ENCODE results near the gene TDP2.
"Not testable (repeated sequence)": the region's sequence is repeated elsewhere in the genome, so short reads cannot be mapped to it uniquely, and the experiment has no call there.

TDP2 gene

DNA sequence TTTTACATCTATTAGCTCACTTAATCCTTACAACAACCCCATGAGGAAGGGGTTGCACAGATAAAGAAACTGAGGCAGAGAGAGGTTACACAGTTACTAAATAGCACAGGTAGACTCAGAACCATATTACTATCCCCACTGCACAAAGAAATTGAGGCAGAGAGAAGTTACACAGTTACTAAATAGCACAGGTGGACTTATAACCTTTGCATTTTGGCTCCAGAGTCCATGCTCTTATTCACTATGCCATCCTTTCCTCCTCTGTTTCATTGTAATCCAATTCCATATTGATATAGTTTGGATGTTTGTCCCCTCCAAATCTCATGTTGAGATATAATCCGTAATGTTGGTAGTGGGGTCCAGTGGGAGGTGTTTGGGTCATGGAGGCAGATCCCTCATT is 3.5 kb downstream of the TDP2 start:
- Histone ChIP-seq H3K36me3 (ENCODE audit: insufficient read depth, low read length) (peaks cover 52% of the 10 kb centered on the region), H3K27ac (ENCODE audit: low read depth, low read length) (no peak overlapping the region), H3K9me3 (ENCODE audit: insufficient read depth, low read depth, low read length) (no peaks in the 10 kb centered on the region), H3K9ac (ENCODE audit: low read depth, low read length) (no peak overlapping the region), H3K4me1 (ENCODE audit: insufficient read depth, low read length) (peaks cover 23% of the 10 kb centered on the region), H3K27me3 (ENCODE audit: insufficient read depth, low read length) (no peaks in the 10 kb centered on the region), H3K4me3 (ENCODE audit: low read length) (no peak overlapping the region)
- 94% methylated on average over 1 of the region's 1 CpG for WGBS

DNA sequence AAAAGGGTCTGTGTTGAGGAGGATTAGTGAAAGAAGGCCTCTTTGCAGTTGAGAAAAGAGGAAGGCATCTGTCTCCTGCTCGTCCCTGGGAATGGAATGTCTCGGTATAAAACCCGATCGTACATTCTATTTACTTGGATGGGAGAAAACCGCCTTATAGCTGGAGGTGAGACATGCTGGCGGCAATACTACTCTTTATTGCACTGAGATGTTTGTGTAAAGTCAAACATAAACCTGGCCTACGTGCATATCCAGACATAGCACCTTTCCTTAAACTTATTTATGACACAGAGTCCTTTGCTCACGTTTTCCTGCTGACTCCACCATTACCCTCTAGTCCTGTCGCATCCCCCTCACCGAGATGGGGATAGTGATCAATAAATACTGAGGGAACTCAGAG is 4.5 kb downstream of the TDP2 start:
- no peak overlapping the region for H3K4me3 ChIP-seq (ENCODE audit: low read length)
- 95% methylated on average over 10 of the region's 10 CpGs for WGBS
- H3K27ac ChIP-seq (ENCODE audit: low read depth, low read length) = no peak overlapping the region
- peaks cover 23% of the 10 kb centered on the region for H3K4me1 ChIP-seq (ENCODE audit: insufficient read depth, low read length)
- no peak overlapping the region for H3K9ac ChIP-seq (ENCODE audit: low read depth, low read length)
- no peaks in the 10 kb centered on the region for H3K9me3 ChIP-seq (ENCODE audit: insufficient read depth, low read depth, low read length)
- no peaks in the 10 kb centered on the region for H3K27me3 ChIP-seq (ENCODE audit: insufficient read depth, low read length)
- peaks cover 61% of the 10 kb centered on the region for H3K36me3 ChIP-seq (ENCODE audit: insufficient read depth, low read length)

DNA sequence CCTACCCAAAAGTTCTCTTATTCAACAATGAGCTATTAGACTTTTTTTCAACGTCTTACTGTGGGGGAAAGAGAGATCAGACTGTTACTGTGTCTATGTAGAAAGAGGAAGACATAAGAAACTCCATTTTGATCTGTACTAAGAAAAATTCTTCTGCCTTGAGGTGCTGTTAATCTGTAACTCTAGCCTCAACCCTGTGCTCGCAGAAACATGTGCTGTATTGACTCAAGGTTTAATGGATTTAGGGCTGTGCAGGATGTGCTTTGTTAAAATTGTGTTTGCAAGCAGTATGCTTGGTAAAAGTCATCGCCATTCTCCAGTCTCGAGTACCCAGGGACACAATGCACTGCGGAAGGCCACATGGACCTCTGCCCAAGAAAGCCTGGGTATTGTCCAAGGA is 4.9 kb downstream of the TDP2 start:
- H3K36me3 ChIP-seq (ENCODE audit: insufficient read depth, low read length) = peaks cover 66% of the 10 kb centered on the region
- not testable (repeated sequence) for H3K9ac ChIP-seq (ENCODE audit: low read depth, low read length); H3K27ac ChIP-seq (ENCODE audit: low read depth, low read length); H3K9me3 ChIP-seq (ENCODE audit: insufficient read depth, low read depth, low read length); H3K4me3 ChIP-seq (ENCODE audit: low read length); H3K27me3 ChIP-seq (ENCODE audit: insufficient read depth, low read length)
- 92% methylated on average over 5 of the region's 5 CpGs for WGBS
- H3K4me1 ChIP-seq (ENCODE audit: insufficient read depth, low read length) = peaks cover 23% of the 10 kb centered on the region

DNA sequence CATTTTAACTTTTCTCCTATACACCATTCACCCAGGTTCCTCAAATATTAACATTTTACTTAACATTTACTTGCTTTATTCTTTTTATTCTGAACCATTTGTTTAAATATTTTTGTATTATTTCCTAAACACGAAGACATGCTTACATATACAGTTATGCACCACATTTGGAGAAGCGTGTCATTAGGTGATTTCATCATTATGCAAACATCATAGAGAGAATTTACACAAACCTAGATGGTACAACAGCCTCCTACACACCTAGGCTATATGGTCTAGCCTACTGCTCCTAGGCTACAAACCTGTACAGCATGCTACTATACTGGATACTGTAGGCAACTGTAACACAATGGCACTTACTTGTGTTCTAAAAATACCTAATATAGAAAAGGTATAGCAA is 6.6 kb downstream of the TDP2 start:
- H3K9ac ChIP-seq (ENCODE audit: low read depth, low read length) = no peak overlapping the region
- H3K27ac ChIP-seq (ENCODE audit: low read depth, low read length) = no peak overlapping the region
- peaks cover 80% of the 10 kb centered on the region for H3K36me3 ChIP-seq (ENCODE audit: insufficient read depth, low read length)
- WGBS = 96% methylated on average over 2 of the region's 2 CpGs
- H3K4me3 ChIP-seq (ENCODE audit: low read length) = no peak overlapping the region
- no peaks in the 10 kb centered on the region for H3K9me3 ChIP-seq (ENCODE audit: insufficient read depth, low read depth, low read length)
- peaks cover 19% of the 10 kb centered on the region for H3K4me1 ChIP-seq (ENCODE audit: insufficient read depth, low read length)
- no peaks in the 10 kb centered on the region for H3K27me3 ChIP-seq (ENCODE audit: insufficient read depth, low read length)

DNA sequence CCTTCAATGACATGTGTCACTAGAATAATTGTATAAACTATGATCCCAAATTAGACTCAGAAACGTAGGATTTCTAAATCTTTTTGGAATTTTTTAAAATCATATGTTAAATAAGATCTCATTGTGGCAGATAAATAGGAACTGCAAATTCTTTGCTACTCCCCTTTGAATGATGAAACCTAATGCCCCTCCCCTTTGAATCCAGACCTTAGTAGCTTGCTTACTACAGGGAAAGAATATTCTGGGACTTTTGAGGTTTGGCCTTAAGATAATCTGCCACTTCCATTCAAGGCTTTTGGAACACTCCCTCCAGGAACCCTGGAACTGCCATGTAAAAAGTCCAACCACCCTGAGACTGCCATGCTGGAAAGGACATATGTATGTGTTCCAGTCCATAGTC is 7.1 kb downstream of the TDP2 start:
- Histone ChIP-seq H3K27me3 (ENCODE audit: insufficient read depth, low read length) (no peaks in the 10 kb centered on the region), H3K4me1 (ENCODE audit: insufficient read depth, low read length) (peaks cover 17% of the 10 kb centered on the region), H3K9me3 (ENCODE audit: insufficient read depth, low read depth, low read length) (no peaks in the 10 kb centered on the region), H3K36me3 (ENCODE audit: insufficient read depth, low read length) (peaks cover 77% of the 10 kb centered on the region), H3K9ac (ENCODE audit: low read depth, low read length) (no peak overlapping the region), H3K27ac (ENCODE audit: low read depth, low read length) (peak overlapping the region; percentile 58), H3K4me3 (ENCODE audit: low read length) (no peak overlapping the region)
- no CpG with 5 or more reads among the region's 1 CpG for WGBS

DNA sequence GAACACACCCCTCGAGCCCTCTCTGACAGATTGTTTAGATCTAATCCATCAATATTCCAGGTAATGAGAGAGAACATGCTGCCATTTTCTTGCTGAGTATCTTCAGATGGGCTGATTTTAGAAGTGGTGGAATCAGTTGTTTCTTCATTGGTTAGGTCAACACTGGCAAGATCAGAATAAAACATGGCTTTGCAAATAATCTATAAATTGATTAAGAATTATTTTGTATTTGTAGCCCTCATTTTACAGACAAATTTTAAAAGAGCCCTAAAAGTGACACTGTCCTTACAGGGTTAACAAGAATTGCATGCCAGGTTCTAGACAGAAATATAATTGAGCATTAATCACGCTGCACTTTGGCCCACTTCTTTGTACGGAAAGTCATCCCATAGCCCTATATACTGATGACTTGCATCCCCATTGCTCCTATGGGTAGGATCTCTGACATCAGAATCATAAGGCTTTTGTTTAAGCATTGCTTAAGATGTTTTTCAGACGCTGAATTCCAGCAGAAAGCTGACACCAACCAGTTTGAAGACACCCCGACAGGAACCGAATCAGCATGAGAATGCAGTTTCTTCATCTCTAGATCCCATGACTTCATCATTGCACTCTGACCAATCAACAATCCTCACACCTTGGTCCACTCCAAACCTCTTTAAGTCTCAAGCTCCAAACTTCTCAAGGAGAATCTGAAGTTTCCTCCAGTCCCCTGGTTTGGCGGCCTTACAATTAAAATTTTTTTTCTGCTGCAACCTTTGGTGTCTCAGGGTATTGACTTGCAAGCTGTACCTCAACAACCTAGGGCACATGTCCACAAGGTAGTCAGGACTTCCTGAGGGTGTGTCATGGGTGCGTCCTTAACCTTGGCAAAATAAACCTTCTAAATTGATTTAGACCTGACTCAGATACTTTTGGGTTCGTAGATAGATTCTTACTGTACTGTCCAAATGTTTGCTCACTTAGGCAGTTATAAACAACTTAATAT is 7.8 kb downstream of the TDP2 start:
- H3K4me1 ChIP-seq (ENCODE audit: insufficient read depth, low read length) = peaks cover 16% of the 10 kb centered on the region
- 69% methylated on average over 8 of the region's 9 CpGs for WGBS
- no peaks in the 10 kb centered on the region for H3K9me3 ChIP-seq (ENCODE audit: insufficient read depth, low read depth, low read length)
- no peak overlapping the region for H3K4me3 ChIP-seq (ENCODE audit: low read length)
- H3K27me3 ChIP-seq (ENCODE audit: insufficient read depth, low read length) = no peaks in the 10 kb centered on the region
- no peak overlapping the region for H3K9ac ChIP-seq (ENCODE audit: low read depth, low read length)
- H3K27ac ChIP-seq (ENCODE audit: low read depth, low read length) = peak overlapping the region; percentile 58
- peaks cover 78% of the 10 kb centered on the region for H3K36me3 ChIP-seq (ENCODE audit: insufficient read depth, low read length)

DNA sequence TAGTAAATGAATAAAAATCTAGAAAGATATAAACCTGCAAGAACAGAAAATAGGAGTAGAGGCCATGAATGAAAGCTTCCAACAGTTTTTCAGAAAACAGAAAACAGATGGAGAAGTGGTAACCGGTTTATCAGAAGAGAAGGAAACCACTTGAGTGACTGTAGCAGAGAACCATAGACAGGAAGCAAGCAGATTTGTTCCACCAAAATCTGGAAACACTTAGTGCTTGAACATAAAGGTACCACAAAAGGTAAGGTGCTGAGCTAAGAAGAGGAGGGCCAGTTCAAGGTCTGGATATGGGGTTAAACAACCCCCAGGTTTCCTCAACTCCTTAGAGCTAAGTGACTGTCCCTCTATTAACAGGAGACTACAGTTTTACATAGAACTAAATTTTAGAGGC is 11.5 kb downstream of the TDP2 start:
- no peak overlapping the region for H3K27ac ChIP-seq (ENCODE audit: low read depth, low read length)
- 92% methylated on average over 1 of the region's 1 CpG for WGBS
- H3K36me3 ChIP-seq (ENCODE audit: insufficient read depth, low read length) = peaks cover 81% of the 10 kb centered on the region
- no peak overlapping the region for H3K9ac ChIP-seq (ENCODE audit: low read depth, low read length)
- no peaks in the 10 kb centered on the region for H3K27me3 ChIP-seq (ENCODE audit: insufficient read depth, low read length)
- no peaks in the 10 kb centered on the region for H3K9me3 ChIP-seq (ENCODE audit: insufficient read depth, low read depth, low read length)
- H3K4me1 ChIP-seq (ENCODE audit: insufficient read depth, low read length) = peaks cover 16% of the 10 kb centered on the region
- no peak overlapping the region for H3K4me3 ChIP-seq (ENCODE audit: low read length)

DNA sequence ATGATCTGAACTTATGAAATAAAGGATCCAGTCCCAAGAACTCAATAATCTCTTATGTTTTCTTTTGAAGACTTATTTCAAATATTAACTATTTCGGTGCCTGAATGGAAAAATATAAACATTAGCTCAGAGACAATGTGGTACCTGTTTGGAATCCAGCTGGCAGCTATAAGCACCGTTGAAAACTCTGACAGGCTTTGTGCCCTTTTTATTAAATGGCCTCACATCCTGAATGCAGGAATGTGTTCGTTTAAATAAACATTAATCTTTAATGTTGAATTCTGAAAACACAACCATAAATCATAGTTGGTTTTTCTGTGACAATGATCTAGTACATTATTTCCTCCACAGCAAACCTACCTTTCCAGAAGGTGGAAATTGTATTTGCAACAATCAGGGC is 16.3 kb downstream of the TDP2 start:
- Histone ChIP-seq H3K36me3 (ENCODE audit: insufficient read depth, low read length) (peaks cover 56% of the 10 kb centered on the region), H3K4me3 (ENCODE audit: low read length) (no peak overlapping the region), H3K27me3 (ENCODE audit: insufficient read depth, low read length) (peaks cover 3% of the 10 kb centered on the region; the same call in 1 of the 2 replicates), H3K4me1 (ENCODE audit: insufficient read depth, low read length) (peaks cover 5% of the 10 kb centered on the region; the same call in 1 of the 2 replicates), H3K9me3 (ENCODE audit: insufficient read depth, low read depth, low read length) (no peaks in the 10 kb centered on the region), H3K9ac (ENCODE audit: low read depth, low read length) (no peak overlapping the region), H3K27ac (ENCODE audit: low read depth, low read length) (no peak overlapping the region)
- WGBS = 99% methylated on average over 2 of the region's 3 CpGs

DNA sequence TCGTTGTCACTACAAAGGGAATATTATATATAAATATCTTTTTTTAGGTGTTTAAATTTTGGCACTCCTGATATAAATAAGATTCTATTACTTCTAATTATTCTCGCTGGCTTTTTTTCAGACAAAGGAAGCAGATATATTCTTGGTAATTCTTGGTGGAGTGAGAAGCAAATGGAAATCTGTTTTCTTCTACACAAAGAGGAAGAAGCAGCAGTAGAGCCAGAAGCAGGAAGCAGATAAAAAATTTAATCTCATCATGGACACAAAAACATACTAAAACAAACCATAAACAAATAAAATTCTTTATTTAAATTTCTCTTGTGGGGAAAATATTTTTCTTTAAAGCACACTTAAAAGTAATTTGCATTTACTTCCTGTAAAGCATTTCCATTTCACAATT is 17.0 kb downstream of the TDP2 start:
- no peak overlapping the region for H3K4me3 ChIP-seq (ENCODE audit: low read length)
- peaks cover 52% of the 10 kb centered on the region for H3K36me3 ChIP-seq (ENCODE audit: insufficient read depth, low read length)
- no CpG with 5 or more reads among the region's 2 CpGs for WGBS
- H3K9ac ChIP-seq (ENCODE audit: low read depth, low read length) = no peak overlapping the region
- peaks cover 11% of the 10 kb centered on the region; the same call in 1 of the 2 replicates for H3K4me1 ChIP-seq (ENCODE audit: insufficient read depth, low read length)
- H3K27ac ChIP-seq (ENCODE audit: low read depth, low read length) = no peak overlapping the region
- H3K27me3 ChIP-seq (ENCODE audit: insufficient read depth, low read length) = peaks cover 10% of the 10 kb centered on the region; the same call in 1 of the 2 replicates
- no peaks in the 10 kb centered on the region for H3K9me3 ChIP-seq (ENCODE audit: insufficient read depth, low read depth, low read length)

DNA sequence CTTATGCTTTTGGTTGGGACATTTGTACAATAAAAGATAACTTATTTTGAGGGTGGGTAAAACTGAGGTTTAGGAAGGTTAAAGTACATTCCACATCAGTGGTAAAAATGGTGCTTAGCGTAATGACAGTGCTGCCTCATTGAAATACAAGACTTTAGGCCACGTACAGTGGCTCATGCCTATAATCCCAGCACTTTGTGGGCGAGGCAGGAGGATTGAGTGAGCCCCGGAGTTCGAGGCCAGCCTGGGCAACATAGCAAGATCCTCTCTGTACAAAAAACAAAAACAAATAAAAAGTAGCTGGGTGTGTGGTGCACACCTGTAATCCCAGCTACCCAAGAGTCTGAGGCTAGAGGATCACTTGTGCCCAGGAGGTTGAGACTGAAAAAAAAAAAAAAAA is 18.4 kb downstream of the TDP2 start:
- 93% methylated on average over 5 of the region's 5 CpGs for WGBS
- no peak overlapping the region for H3K9ac ChIP-seq (ENCODE audit: low read depth, low read length)
- peaks cover 20% of the 10 kb centered on the region for H3K27me3 ChIP-seq (ENCODE audit: insufficient read depth, low read length)
- H3K4me3 ChIP-seq (ENCODE audit: low read length) = no peak overlapping the region
- peaks cover 14% of the 10 kb centered on the region; the same call in 1 of the 2 replicates for H3K4me1 ChIP-seq (ENCODE audit: insufficient read depth, low read length)
- no peaks in the 10 kb centered on the region for H3K9me3 ChIP-seq (ENCODE audit: insufficient read depth, low read depth, low read length)
- H3K27ac ChIP-seq (ENCODE audit: low read depth, low read length) = no peak overlapping the region
- H3K36me3 ChIP-seq (ENCODE audit: insufficient read depth, low read length) = peaks cover 39% of the 10 kb centered on the region

DNA sequence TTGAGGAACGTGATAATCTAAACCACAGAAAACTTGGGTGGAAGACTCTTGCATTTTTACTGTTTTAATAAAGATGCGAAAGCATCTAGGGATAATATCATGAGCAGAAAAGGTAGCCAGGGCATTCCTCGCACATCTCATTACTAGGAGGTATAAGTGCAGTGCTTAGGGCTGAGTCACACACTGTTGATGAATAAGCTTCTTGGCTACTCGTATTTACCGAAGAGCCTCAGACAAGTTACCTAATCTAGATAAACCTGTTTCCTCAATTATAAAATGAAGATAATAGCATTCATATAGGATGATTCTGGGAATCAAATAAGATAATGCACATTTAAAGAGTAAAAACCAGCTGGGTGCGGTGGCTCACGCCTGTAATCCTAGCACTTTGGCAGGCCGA is 19.9 kb downstream of the TDP2 start:
- H3K27me3 ChIP-seq (ENCODE audit: insufficient read depth, low read length) = peaks cover 20% of the 10 kb centered on the region
- peak overlapping the region; percentile 76; the same call in 1 of the 2 replicates for H3K4me3 ChIP-seq (ENCODE audit: low read length)
- H3K9me3 ChIP-seq (ENCODE audit: insufficient read depth, low read depth, low read length) = no peaks in the 10 kb centered on the region
- peaks cover 24% of the 10 kb centered on the region for H3K36me3 ChIP-seq (ENCODE audit: insufficient read depth, low read length)
- H3K9ac ChIP-seq (ENCODE audit: low read depth, low read length) = no peak overlapping the region
- H3K27ac ChIP-seq (ENCODE audit: low read depth, low read length) = no peak overlapping the region
- peaks cover 14% of the 10 kb centered on the region; the same call in 1 of the 2 replicates for H3K4me1 ChIP-seq (ENCODE audit: insufficient read depth, low read length)
- 89% methylated on average over 6 of the region's 8 CpGs for WGBS

Data from HUES64 (cell line).